ENCODE measurements around the gene CR1.

CR1 gene

GRCh38 chr1:207644852-207645634 is 149.1 kb downstream of the CR1 start, which contains the start of gene CR1L:
Gene CR1L, plus strand, starts transcription at chr1:207645133. Its CDS starts 101 bp downstream, at chr1:207645234.
- DNase-seq (ENCODE audit: low read depth): peak; percentile 22
- H3K4me3 ChIP-seq (ENCODE audit: low read depth, low read length): peak within 1 kb of the TSS; percentile 47
- TF ChIP-seq, protein P1, sequence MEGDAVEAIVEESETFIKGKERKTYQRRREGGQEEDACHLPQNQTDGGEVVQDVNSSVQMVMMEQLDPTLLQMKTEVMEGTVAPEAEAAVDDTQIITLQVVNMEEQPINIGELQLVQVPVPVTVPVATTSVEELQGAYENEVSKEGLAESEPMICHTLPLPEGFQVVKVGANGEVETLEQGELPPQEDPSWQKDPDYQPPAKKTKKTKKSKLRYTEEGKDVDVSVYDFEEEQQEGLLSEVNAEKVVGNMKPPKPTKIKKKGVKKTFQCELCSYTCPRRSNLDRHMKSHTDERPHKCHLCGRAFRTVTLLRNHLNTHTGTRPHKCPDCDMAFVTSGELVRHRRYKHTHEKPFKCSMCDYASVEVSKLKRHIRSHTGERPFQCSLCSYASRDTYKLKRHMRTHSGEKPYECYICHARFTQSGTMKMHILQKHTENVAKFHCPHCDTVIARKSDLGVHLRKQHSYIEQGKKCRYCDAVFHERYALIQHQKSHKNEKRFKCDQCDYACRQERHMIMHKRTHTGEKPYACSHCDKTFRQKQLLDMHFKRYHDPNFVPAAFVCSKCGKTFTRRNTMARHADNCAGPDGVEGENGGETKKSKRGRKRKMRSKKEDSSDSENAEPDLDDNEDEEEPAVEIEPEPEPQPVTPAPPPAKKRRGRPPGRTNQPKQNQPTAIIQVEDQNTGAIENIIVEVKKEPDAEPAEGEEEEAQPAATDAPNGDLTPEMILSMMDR (IDR thresholded peaks at IDR 0.05; ENCODE audit: low read depth, low read length, missing control alignments): no peak

- no peak for DNase-seq (ENCODE audit: low read depth)
- TF ChIP-seq, protein P1 (IDR thresholded peaks at IDR 0.05; ENCODE audit: low read depth, low read length, missing control alignments): no peak
- no peak overlapping the region for H3K4me3 ChIP-seq (ENCODE audit: low read depth, low read length)
Observed at GRCh38 chr1:207645635-207646081, 149.7 kb downstream of the CR1 start.

GRCh38 chr1:207646171-207646570 is 150.2 kb downstream of the CR1 start:
- H3K4me3 ChIP-seq (ENCODE audit: low read depth, low read length): no peak overlapping the region
- TF ChIP-seq, protein P1 (IDR thresholded peaks at IDR 0.05; ENCODE audit: low read depth, low read length, missing control alignments): no peak
- DNase-seq (ENCODE audit: low read depth): no peak

DNA sequence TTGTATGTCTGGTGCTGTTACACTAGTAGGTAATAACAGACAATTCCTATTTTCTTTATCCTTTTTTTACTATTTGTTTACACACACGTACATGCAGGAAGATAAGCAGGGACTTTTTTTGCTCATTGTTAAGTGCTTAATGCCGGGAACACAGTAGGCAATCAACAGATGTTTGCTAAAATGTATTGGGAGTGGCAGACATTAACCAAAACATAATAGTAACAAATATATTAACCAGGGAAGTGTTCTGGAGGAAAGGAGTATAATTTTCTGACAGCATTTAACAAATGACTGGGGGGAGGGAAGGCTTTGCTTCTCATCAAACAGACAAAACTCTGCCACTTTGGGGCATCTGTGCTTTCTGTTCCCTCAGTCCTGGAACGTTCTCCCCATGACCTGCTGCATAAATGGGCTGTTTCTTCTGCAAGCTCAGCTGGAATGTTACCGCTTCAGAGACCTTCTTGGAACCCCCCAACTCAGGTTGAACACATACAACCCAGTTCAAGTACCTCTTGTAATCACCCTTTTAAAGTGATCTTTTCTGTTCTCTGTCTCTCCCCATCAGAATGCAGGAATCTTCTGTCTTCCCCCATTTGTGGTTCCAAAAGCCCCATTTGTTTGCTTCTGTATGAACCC is 151.1 kb downstream of the CR1 start:
- no peak for DNase-seq (ENCODE audit: low read depth)
- H3K4me3 ChIP-seq (ENCODE audit: low read depth, low read length): no peak overlapping the region
- TF ChIP-seq, protein P1 (IDR thresholded peaks at IDR 0.05; ENCODE audit: low read depth, low read length, missing control alignments): no peak

- DNase-seq (ENCODE audit: low read depth): no peak
- TF ChIP-seq, protein P1 (IDR thresholded peaks at IDR 0.05; ENCODE audit: low read depth, low read length, missing control alignments): no peak
- no peak overlapping the region for H3K4me3 ChIP-seq (ENCODE audit: low read depth, low read length)
Observed at GRCh38 chr1:207647671-207648333, 151.8 kb downstream of the CR1 start.

DNA sequence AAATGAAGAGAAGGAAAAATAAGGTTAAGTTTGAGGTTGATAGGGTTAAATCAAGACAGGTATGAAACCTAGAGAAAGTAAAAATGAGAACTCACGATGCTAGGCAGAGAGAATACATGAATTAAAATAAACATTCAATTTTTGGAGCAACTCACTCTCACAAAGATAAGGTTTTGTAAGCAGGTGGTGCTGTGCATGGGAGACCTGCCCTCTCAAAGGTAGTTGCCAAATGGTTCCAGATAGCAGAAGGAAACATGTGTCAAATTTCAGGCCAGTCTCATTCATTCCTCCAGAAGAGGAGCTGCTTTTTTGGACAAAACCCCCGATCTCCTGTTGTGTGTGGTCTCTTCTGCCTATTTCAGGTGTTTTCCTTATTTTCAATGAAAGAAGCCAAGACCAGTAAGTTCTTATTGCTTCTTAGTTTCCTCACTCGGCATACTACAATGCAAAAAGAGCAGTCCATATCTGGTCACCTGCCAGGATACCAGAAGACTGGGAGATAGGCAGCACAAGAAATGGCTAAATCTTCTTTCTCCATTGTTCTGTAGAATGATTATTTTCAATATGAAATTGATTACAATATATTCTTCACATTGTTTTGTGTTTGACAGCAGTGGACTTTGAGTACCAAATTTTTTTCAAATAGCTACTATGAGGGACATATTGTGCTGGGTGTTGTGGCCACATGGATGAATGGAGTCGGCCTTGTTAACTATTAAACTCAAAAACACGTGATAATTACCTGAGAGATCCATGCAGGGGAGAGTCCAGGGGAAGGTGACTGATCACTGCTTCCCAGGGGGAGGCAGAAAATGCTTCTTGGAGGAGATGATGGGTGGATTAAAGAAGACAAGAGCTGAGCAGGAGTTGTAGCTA is 152.6 kb downstream of the CR1 start:
- DNase-seq (ENCODE audit: low read depth): no peak
- H3K4me3 ChIP-seq (ENCODE audit: low read depth, low read length): no peak overlapping the region
- TF ChIP-seq, protein P1 (IDR thresholded peaks at IDR 0.05; ENCODE audit: low read depth, low read length, missing control alignments): no peak
